Cardiac fibroblast (primary cell): ENCODE results near the gene LYPD1.

Source experiments
- DNase-seq, 2 donors: peaks; one replicate each; pipeline versions ENCODE4 v3.0.0 to v3.0.0-alpha.2; 2010; ENCODE audit warnings: low read depth in 2 of 2
- H3K4me3 ChIP-seq, 2 donors: replicated peaks in 1 of 2; 1 replicate in 1 of 2; 2 replicates in 1 of 2; pipeline ENCODE4 v1.5.1; 2011; ENCODE audit warnings: low read depth in 2 of 2, low read length in 2 of 2, mild to moderate bottlenecking in 2 of 2, moderate library complexity in 1 of 2
- CTCF ChIP-seq: IDR thresholded peaks from one replicate; pipeline ENCODE4 v1.5.1; 2011; ENCODE audit warnings: low read depth, mild to moderate bottlenecking, low read length, inconsistent platforms

Gene LYPD1

GRCh38 chr2:132645722-132646539 is 24.1 kb downstream of the LYPD1 start:
- no peak for TF ChIP-seq CTCF
- DNase-seq = no peak
- no peak overlapping the region for H3K4me3 ChIP-seq

GRCh38 chr2:132645176-132645575 is 24.8 kb downstream of the LYPD1 start:
- no peak for TF ChIP-seq CTCF
- no peak overlapping the region for H3K4me3 ChIP-seq

GRCh38 chr2:132642415-132642814 is 27.6 kb downstream of the LYPD1 start:
- H3K4me3 ChIP-seq = no peak overlapping the region
- no peak for TF ChIP-seq CTCF
- DNase-seq = no peak

More at GRCh38 chr2:132645176-132645575, 24.8 kb downstream of the LYPD1 start:
- DNase-seq = no peak

GRCh38 chr2:132641819-132642218 is 28.2 kb downstream of the LYPD1 start:
- no peak for DNase-seq
- TF ChIP-seq CTCF = no peak
- no peak overlapping the region for H3K4me3 ChIP-seq

GRCh38 chr2:132640116-132640515 is 29.9 kb downstream of the LYPD1 start:
- TF ChIP-seq CTCF = no peak
- no peak for DNase-seq
- no peak overlapping the region for H3K4me3 ChIP-seq

GRCh38 chr2:132638313-132639040 is 31.5 kb downstream of the LYPD1 start:
- no peak for TF ChIP-seq CTCF
- DNase-seq = no peak
- H3K4me3 ChIP-seq = no peak overlapping the region
